Kidney tubule cell (primary cell): Measurements from ENCODE around the gene HDGFL2.

Experiments used
- DNase-seq: peaks from one replicate; pipeline ENCODE4 v3.0.0-alpha.2; 2018; ENCODE audit warnings: low spot score

Gene HDGFL2

DNA sequence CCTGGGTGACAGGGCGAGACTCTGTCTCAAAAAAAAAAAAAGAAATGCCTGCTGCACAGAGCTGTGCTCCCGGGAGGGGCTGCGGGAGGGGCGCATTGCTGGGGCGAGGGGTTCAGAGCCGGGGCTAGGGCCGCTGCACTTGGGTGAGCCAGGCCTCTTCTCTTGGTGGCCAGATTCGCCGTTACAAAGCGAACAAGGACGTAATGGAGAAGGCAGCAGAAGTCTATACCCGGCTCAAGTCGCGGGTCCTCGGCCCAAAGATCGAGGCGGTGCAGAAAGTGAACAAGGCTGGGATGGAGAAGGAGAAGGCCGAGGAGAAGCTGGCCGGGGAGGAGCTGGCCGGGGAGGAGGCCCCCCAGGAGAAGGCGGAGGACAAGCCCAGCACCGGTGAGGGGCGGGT is 27.2 kb downstream of the HDGFL2 start:
- DNase-seq = no peak

DNA sequence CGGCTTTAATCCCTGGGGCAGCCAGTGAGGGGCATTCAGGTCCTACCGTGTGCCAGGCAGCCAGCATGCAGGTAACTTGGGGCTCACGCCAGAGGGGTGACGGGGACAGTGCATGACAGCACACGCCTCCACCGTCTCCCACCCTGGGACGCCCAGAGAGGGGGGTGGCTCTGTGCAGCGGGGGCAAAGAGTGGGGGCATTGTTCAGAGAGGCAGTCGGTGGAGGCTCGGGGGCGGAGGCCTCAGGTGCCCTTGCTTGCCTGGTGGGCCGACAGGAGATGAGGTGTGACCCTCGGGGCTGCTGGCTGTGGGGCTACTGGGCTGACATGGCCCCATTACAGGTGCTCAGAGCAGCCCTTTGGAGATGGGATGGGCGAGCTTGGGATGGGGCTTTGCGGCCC is 27.8 kb downstream of the HDGFL2 start:
- no peak for DNase-seq

DNA sequence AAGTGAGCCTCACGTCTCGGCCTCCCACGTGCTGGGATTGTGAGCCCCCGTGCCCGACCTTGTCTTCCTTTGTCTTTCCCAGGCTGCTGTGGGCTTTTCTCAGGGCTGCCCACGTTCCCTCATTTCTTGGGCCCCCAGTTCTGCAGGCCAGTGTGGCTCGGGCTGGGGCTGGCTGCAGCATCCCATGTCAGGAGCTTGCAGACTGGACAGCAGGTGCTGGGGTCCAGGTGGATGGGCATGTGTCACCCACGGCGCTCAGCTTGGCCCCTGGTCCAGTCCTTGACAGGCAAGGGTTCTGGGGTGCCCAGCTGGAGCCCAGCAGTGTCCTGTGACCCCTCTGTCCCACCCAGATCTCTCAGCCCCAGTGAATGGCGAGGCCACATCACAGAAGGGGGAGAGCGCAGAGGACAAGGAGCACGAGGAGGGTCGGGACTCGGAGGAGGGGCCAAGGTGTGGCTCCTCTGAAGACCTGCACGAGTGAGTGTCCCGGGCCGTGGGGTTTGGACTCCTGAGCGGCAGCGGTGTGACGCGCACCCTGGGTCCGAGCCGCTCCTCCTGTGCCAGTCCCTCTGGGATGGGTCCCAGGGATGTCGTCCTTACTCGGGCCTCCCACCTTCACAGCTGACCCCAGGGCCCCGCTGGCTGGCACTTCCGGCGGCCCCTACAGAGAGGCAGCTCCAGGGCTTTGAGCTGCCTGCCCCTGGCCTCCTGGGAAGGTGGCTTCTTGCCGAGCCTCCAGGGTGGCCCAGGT is 28.9 kb downstream of the HDGFL2 start:
- DNase-seq = no peak

DNA sequence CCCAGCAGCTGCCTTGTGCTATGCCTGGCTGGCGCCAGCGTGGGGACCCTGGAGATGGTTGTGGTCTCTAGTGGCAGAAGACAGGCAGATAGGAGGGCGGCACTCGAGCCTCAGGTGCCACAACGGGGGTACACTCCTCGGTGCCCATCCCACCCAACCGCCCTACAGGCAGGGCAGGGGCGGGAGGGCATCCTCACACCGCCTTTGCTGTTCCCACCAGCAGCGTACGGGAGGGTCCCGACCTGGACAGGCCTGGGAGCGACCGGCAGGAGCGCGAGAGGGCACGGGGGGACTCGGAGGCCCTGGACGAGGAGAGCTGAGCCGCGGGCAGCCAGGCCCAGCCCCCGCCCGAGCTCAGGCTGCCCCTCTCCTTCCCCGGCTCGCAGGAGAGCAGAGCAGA is 29.6 kb downstream of the HDGFL2 start:
- no peak for DNase-seq

DNA sequence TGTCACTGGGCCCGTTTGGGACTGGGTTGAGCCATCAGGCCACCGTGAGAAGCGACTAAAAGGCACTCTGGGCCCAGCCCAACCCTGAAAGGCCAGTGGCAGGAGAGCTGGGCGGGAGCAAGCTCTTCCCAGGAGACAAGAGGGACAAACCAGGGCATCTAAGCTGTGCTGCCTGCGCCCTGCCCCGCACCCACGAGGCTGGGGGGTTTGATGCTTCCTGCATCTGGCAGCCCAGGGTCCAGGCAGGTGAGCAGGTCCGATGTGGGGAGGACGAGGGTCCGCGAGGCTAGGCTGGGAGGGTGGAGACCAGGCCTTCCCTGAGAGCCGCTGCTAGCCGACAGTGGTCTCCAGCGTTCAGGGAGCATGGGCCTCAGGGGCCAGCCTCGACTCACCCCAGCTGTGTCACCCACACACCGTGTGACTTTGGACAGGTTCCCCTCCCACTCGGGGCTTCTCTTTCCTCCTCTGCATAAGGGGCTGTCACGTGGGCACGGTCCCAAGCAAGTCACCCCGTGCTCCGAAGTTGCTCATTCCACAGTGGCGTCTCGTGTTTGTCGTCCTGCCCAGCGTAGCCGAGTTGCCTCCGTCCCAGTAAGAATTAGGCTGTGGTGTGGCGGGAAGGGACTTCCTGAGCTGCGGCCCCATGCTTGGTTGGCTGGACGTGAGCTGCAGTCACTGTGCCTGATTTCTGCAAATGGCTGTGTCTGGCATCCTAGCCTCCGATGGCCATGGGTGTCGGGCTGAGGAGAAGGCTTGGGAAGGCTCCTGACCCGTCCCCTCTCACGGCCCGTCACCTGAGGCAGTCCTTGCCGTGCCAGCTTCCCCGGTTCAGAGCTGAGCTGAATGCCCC is 30.4 kb downstream of the HDGFL2 start:
- no peak for DNase-seq

DNA sequence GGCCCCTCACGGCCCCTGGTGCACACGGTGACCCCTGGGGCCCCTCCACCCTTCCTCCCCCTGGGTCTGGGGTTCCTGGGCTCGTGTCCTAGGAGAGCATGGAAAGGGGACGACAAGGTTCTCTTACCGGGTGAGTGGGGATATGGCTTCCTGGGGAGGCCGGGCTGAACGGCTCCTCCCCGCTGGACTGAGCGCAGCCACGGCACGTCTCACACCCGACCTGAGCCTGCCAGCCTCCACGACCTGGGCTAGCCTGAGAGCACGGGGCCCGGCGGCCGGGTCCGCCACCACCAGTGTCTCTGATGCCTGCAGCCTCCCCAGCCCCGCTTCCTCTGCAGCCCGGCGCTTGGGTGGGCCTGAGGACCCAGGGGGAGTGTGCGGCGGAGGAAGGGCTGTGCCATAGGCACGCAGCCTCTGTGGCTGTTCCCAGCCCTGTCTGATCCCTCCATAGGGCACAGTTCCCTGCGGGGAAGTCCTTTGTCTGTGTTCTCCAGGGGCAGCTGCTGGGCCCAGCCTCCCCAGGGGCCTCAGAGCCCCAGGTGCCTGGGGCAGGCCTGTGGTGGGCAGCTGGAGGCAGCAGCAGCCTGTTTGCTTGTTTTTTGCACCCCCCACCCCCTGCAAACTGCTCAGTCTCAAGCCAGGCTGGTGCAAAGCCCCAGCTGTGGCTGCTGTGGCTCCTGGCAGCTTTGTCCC is 31.2 kb downstream of the HDGFL2 start:
- no peak for DNase-seq

DNA sequence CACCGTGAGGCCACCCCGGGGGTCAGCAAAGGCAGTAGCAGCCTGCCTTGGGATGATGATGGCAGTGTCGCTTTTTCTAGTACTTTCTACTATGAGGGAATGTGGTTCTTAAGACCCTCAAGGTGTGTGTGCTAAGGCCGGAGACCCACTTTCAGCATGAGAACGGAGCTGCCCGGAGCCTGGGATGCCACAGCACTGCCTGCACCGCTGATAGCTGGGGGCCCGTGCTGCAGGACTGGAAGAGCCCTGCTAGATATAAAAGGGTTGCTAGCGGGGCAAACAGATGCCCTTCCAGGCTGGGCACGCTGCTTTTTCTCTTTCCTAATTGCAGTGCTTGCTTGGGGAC is 31.7 kb downstream of the HDGFL2 start:
- DNase-seq = no peak

DNA sequence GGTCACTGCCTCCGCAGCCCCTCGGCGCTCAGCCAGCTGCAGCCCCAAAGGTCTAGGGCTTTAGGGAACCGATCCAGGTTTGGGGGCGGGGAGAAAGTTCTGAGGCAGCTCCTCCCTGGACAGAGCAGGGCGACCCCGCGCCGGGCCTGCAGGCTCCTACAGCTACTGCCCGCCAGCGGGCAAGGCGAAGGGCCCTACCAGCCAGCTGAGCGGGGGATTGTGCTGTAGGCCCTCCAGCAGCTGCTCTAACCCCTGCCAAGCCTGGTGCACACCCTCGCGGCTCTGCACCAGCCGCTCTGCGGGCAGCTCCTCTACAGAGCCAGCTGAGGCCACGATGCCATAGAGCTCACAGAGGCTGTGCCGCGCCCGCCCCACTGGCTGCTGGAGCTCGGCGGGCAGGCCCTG is 32.2 kb downstream of the HDGFL2 start:
- no peak for DNase-seq

DNA sequence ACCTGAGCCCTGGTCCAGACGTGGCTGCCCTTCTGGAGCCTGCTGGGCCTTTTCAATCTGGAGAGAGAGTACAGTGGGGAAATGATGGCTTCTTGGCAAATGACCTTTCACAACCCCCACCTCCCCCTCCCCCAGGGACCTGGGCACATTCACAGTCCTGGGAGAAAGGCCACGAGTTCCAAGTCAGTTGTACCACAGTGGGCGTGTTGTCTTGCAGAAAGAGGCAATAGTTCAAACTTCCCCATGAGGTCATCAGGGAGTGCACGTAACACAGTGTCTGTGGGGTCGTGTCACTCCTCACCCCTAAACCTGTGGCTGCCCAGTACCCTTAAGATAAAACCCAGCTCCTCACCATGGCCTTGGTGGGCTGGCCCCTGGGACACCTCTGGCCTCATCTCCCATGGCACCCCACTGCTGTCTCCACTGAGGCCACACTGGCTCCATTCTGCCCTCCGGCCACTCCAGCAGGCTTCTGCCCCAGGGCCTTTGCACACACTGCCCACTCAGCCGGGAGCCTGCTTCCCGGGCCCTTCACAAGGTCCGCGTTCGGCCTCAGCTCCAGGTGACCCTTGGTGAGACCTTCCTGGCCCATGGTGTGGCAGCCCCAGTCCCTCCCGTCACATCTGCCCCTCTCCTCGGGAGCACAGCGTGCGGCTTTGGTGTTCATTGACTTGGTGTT is 32.9 kb downstream of the HDGFL2 start:
- DNase-seq = no peak

DNA sequence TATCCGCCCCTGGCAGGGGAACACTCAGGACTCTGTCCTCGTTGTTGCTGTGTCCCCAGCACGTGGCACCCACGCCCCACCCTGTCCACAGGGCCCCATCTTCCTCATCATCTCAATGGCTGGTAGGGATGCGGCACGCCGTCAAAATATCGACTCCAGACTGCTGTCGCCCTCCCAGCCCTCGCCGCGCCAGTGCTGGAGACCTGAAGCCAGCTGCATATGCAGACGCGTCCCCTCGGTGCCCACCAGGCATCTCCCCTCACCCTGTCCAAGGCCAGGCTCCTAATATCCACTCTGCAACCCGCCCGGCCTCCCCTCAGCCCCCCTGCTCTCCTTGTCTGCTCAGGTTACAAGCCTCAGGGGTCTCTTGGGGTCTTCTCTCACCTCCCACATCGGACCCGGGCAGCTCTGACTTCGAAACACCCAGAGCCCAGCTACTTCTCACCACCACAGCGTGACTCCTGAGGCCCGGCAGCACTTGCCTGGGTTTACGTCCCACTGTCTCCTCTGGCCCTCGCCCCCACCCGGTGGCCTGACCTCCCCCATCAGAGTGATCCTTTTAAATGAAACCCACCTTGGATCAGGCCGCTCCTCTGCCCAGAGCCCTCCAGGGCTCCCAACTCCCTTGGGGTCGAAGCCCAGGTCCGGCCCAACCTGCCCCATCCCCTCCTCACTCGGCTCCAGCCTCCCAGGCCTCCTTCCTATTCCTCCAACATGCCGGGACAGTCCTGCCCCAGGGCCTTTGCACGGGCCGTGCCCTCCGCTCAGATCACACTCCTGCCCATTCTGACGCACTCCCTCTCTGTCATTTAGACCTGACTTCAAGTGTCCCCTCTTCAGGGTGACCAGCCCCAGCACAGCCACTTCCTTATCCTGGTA is 33.7 kb downstream of the HDGFL2 start:
- no peak for DNase-seq

DNA sequence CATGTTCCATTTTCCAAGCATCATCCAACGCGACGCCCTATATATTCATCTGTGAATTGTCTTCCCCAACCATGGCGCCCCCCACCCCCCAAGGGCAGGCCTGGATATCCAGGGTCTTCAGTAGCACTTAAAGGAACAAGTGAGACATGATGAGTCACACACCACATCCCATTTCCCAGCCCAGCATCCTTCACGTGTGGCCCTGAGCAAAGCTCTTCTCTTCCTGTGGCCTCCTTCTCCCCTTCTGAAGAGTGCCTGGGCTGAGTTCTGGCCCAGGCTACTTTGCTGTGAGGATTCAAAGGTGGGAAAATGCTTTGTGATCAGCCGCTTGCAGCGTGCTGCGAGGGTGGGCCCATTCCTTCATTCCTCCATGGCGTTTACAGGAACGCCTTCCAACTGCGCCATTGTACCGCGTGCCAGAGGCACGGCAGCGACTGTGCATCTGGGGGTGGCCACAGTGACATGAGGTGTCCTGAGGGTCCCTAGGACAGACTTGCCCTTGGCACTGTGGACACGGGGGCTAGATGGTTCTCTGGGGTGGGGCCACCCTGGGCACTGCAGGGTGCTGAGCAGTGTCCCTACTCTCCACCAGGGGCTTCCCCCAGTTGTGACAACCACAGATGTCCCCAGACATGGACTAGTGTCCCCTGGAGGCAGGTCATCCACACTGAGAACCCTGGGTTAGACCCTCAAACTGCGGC is 34.5 kb downstream of the HDGFL2 start:
- peak; percentile 56 for DNase-seq

DNA sequence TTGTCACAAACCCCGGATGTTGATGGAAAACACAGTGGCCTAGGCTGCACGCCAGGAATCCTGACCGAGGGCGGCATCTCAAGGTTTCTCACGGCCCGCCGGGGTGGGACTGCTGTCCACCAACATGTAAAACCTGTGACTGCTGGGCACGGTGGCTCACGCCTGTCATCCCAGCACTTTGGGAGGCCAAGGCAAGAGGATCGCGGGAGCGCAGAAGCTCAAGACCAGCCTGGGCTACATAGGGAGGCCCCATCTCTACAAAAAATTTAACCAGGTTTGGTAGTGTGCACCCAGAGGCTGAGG is 35.0 kb downstream of the HDGFL2 start:
- DNase-seq = no peak

DNA sequence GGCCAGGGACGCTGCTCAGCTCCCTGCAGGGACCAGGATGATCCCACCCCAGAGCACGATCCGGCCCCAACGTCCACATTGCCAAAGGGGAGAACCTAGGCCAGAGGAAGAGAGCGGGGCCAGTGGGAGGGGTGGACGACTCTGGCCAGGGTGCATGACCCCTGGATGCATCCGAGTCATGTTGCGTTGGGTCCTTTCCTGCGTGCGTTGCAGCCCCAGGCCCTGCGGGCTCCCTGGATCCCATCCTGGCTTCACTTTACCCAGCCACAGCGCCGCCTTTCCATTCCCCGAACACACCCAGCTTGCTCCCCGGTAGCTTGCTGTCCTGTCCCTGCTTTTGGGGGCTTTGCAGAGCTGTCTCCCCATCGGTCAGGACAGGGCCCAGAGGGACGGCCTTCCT is 35.7 kb downstream of the HDGFL2 start:
- DNase-seq = no peak

DNA sequence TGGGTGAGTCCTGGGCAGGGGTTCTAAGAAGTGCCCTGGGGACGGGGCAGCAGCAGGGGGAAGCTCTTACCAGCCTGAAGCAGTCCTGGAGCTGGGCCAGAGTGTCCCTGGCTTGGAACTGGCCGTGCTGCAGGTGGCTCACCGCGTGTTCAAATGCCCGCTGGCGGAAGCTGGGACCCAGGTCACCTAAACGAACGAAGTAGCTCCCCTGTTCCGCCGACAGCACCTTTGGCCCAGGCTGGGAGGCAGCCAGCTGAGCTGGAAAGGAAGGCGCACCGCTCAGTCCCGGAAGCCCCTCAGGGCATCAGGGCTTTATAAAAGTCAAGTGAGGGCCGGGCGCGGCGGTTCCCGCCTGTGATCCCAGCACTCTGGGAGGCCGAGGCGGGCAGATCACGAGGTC is 36.6 kb downstream of the HDGFL2 start:
- no peak for DNase-seq

DNA sequence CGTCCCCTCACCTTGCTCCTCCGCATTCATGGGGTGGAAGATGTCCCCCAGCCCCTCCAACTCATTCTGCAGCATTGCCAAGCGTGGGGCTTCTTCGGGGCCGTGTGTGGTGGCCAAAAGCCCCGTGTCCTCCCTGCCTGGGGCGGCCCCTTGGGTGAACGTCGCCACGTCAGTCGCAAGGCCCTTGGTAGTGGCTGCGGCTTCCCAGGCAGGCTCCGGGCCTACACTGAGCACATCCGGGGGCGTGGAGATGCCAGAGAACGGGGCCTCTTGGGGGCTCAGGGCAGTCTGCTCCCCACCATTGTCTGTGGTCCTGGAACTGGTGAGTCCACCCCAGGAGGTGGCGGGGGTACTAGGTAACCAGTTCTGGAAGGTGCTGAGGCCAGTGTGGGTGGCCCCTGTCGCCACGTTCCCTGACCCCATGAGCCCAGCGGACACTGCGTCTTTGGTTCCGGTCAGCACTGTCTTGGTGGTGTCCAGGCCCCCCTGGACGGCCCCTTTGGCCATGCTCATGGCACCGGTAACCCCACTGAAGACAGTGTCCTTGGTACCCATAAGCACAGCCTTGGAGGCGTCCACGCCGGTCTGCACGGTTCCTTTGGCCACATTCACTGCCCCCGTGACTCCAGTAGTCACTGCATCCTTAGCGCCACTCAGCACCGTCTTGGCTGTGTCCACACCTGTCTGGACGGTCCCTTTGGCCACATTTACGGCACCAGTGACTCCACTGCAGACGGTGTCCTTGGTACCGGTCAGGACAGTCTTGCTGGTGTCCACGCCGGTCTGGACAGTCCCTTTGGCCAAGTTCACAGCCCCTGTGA is 38.5 kb downstream of the HDGFL2 start:
- DNase-seq = no peak

DNA sequence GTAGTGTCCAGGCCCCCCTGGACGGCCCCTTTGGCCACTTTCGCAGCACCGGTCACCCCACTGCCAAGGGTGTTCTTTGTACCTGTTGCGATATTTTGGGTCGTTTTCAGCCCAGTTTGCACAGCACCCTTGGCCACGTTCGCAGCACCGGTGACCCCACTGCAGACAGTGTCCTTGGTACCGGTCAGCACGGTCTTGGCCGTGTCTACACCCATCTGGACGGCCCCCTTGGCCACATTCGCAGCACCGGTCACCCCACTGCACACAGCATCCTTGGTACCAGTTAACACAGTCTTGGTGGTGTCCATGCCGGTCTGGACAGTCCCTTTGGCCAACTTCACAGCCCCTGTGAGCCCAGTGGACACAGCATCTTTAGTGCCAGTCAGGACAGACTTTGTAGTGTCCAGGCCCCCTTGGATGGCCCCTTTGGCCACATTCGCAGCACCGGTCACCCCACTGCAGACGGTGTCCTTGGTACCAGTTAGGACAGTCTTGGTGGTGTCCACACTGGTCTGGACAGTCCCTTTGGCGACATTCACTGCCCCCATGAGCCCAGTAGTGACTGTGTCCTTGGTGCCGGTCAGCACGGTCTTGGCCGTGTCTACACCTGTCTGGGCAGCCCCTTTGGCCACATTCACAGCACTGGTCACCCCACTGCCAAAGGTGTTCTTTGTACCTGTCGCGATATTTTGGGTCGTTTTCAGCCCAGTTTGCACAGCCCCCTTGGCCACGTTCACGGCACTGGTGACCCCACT is 39.4 kb downstream of the HDGFL2 start:
- DNase-seq = no peak

DNA sequence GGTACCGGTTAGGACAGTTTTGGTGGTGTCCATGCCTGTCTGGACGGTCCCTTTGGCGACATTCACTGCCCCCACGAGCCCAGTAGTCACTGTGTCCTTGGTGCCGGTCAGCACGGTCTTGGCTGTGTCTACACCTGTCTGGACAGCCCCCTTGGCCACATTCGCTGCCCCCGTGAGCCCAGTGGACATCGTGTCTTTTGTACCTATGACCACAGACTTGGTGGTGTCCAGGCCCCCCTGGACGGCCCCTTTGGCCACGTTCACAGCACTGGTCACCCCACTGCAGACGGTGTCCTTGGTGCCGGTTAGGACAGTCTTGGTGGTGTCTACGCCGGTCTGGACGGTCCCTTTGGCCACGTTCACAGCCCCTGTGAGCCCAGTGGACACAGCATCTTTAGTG is 40.0 kb downstream of the HDGFL2 start:
- DNase-seq = no peak

DNA sequence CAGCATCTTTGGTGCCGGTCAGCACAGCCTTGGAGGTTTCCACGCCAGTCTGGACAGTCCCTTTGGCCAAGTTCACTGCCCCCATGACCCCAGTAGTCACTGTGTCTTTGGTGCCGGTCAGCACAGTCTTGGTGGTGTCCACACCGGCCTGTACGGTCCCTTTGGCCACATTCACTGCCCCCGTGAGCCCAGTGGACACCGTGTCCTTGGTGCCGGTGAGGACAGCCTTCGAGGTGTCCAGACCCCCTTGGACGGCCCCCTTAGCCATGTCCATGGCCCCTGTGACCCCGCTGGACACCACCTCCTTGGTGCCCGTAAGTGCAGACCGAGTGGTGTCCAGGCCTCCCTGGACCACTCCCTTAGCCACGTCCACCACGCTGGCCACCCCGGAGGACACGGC is 41.2 kb downstream of the HDGFL2 start:
- no peak for DNase-seq

DNA sequence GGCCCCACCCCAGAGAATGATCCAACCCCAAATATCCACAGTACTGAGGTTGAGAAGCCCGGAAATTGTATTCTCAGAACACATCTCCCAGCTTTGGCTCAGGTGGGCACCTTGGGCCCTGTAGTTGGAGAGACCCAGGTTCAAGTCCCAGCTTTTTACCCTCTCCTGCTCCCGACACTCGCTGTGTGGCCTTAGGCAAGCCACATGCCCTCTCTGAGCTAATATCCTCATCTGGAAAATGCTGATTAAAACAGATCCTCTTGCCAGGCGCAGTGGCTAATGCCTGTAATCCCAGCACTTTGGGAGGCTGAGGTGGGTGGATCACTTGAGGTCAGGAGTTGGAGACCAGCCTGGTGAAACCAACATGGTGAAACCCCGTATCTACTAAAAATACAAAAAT is 43.6 kb downstream of the HDGFL2 start:
- no peak for DNase-seq
